Measurements from ENCODE around the gene SYNC.
"Not testable (repeated sequence)": the region's sequence is repeated elsewhere in the genome, so short reads cannot be mapped to it uniquely, and the experiment has no call there.

Gene SYNC

DNA sequence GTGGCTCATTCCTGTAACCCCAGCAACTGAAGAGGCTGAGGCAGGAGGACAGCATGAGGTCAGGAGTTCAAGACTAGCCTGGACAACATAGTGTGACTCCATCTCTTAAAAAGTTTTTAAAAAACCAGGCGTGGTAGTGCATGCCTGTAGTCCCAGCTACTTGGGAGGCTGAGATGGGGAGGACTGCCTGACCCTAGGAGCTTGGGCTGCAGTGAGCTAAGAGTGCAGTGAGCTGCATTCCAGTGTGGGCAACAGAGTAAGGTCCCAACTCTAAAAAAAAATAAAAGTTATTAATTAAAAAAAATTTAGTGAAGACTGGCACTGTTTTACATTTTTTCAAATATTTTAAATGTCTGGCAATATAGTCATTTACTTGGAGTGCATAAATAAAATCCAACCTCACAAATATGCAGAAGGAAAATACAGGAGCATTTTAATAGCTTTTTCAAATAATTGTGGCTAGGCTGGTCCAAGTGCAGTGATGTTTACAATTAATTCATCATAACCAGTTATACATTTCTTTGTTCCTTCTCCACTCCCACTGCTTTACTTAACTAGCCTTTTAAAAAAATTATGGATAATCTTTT, 63.0 kb downstream of the SYNC start:
- DNase-seq (ENCODE audit: extremely low spot score), result no peak
- TF ChIP-seq SP1 (IDR thresholded peaks at IDR 0.05) (no peak), LEF1 (IDR thresholded peaks at IDR 0.05; ENCODE audit: borderline replicate concordance) (no peak)
- ChIA-PET CTCF (interaction anchor here (0.9 kb wide), 1 partner anchor 119 kb away, joined by 4 read pairs; no protein-coding TSS in a partner anchor), POLR2A (no interaction called here)

DNA sequence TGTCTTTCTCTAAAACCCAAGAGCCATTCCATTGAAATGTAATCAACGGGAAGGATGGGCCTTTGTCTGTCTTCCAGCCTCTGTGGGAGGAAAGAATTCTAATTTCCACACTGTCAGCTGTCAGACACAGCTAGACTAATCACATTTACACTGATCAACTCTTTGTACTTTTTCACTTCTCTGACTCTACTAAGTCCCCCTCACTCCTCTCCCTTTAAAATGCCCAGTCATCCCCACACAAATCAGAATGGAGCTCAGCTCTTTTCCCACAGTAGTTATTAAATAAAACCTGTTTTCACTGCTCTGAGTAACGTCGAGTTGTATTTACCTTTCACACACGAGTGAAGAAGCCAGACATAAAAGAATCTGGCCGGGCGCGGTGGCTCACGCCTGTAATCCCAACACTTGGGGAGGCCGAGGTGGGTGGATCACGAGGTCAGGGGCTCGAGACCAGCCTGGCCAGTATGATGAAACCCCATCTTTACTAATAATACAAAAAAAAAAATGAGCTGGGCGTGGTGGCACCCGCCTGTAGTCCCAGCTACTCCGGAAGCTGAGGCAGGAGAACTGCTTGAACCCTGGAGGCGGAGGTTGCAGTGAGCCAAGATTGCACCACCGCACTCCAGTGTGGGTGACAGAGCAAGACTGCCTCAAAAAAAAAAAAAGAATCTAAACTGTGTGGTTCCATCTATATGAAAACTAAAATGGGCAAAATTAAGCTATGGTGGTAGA, 65.5 kb downstream of the SYNC start:
- POLR2A ChIA-PET, result interaction anchor here (1.4 to 1.8 kb wide), 2 partner anchors 14 to 25 kb away, joined by 3 to 6 read pairs; partner anchors contain the start of gene RBBP4
- TF ChIP-seq TARDBP (IDR thresholded peaks at IDR 0.05) (no peak), FOXA1 (IDR thresholded peaks at IDR 0.05) (no peak), ARNT (IDR thresholded peaks at IDR 0.05) (no peak), FOXM1 (IDR thresholded peaks at IDR 0.05; ENCODE audit: borderline replicate concordance) (no peak), CTBP1 (IDR thresholded peaks at IDR 0.05; ENCODE audit: borderline replicate concordance) (no peak), SUZ12 (IDR thresholded peaks at IDR 0.05) (no peak), BHLHE40 (IDR thresholded peaks at IDR 0.05; ENCODE audit: borderline replicate concordance) (no peak), FOXK2 (IDR thresholded peaks at IDR 0.05) (no peak), NFRKB (IDR thresholded peaks at IDR 0.05) (no peak), ELF4 (IDR thresholded peaks at IDR 0.05) (no peak), L3MBTL2 (conservative IDR thresholded peaks at IDR 0.05) (no peak), SP1 (IDR thresholded peaks at IDR 0.05) (no peak), LEF1 (IDR thresholded peaks at IDR 0.05; ENCODE audit: borderline replicate concordance) (no peak), HDGF (IDR thresholded peaks at IDR 0.05; ENCODE audit: borderline replicate concordance) (no peak)
- TF ChIP-seq, protein P1, sequence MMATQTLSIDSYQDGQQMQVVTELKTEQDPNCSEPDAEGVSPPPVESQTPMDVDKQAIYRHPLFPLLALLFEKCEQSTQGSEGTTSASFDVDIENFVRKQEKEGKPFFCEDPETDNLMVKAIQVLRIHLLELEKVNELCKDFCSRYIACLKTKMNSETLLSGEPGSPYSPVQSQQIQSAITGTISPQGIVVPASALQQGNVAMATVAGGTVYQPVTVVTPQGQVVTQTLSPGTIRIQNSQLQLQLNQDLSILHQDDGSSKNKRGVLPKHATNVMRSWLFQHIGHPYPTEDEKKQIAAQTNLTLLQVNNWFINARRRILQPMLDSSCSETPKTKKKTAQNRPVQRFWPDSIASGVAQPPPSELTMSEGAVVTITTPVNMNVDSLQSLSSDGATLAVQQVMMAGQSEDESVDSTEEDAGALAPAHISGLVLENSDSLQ (IDR thresholded peaks at IDR 0.05), result no peak
- CTCF ChIA-PET, result interaction anchor here (1.0 kb wide), 1 partner anchor 188 kb away, joined by 6 read pairs; no protein-coding TSS in a partner anchor
- DNase-seq (ENCODE audit: extremely low spot score), result no peak

DNA sequence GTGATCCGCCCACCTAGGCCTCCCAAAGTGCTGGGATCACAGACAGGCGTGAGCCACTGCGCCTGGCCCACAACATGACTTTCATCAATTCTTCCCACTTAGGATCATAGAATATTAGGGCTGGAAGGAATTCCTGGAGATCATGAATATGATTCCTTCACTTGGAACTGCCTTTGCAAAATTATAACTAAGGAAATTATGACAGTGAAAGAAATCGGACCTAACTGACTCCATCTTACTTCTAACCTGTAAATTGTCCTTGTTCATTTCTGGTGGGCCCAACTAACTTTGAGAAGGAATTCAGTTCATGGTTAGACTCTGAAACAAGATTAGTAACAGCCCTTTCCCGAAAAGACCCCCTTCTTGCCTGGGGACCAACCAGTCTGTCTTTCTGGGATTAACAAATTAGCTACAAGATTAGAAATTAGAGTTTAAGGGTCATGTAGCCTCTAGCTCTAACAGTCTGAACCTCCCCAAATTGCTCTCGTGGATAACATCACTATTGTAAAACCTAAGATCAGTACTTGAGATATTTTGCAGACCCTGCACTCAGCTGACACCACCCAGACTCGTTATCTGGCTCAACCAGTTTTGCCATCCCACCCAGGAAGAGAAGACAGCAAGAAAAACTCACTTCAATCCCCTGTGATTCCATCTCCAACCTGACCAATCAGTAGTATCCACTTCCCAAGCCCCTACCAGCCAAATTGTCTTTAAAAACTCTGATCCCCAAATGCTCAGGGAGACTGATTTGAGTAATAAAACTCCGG, 66.9 kb downstream of the SYNC start:
- DNase-seq (ENCODE audit: extremely low spot score), result no peak
- ChIA-PET CTCF (no interaction called here), POLR2A (interaction anchor here (1.6 kb wide), 1 partner anchor 23 kb away, joined by 4 read pairs; no protein-coding TSS in a partner anchor)
- no peak for TF ChIP-seq FOXA1 (IDR thresholded peaks at IDR 0.05)
- TF ChIP-seq L3MBTL2 (conservative IDR thresholded peaks at IDR 0.05), result no peak
- no peak for TF ChIP-seq SP1 (IDR thresholded peaks at IDR 0.05)
- TF ChIP-seq FOXK2 (IDR thresholded peaks at IDR 0.05), result no peak
- TF ChIP-seq LEF1 (IDR thresholded peaks at IDR 0.05; ENCODE audit: borderline replicate concordance), result no peak
- no peak for TF ChIP-seq HDGF (IDR thresholded peaks at IDR 0.05; ENCODE audit: borderline replicate concordance)
- no peak for TF ChIP-seq ELF4 (IDR thresholded peaks at IDR 0.05)
- no peak for TF ChIP-seq BHLHE40 (IDR thresholded peaks at IDR 0.05; ENCODE audit: borderline replicate concordance)
- TF ChIP-seq ARNT (IDR thresholded peaks at IDR 0.05), result no peak
- no peak for TF ChIP-seq CTBP1 (IDR thresholded peaks at IDR 0.05; ENCODE audit: borderline replicate concordance)

DNA sequence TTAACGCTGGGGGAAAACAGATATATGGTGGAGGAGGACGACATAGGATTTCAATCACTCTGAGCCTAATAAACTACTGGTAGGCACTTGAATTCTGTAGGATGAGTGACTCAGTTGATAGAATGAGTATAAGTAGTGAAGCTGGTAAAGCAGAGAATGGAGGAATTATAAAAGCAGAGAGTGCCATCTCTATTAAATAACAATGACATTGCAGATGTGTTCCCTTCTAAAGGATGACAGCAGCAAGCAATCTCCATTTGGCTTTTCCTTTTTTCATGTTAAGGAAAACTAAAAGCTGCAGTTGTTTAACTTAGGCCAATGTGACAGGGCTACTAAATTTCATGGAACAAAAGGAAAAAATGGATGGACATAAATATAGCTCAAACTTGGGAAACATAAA, 69.7 kb downstream of the SYNC start:
- no peak for TF ChIP-seq L3MBTL2 (conservative IDR thresholded peaks at IDR 0.05)
- no peak for TF ChIP-seq CTBP1 (IDR thresholded peaks at IDR 0.05; ENCODE audit: borderline replicate concordance)
- TF ChIP-seq ZNF384 (IDR thresholded peaks at IDR 0.05), result no peak
- TF ChIP-seq, protein P1 (IDR thresholded peaks at IDR 0.05), result no peak
- no peak for TF ChIP-seq TARDBP (IDR thresholded peaks at IDR 0.05)
- no peak for DNase-seq (ENCODE audit: extremely low spot score)
- ChIA-PET POLR2A (interaction anchor here (1.0 to 1.1 kb wide), 2 partner anchors 18 to 137 kb away, joined by 3 read pairs; partner anchors contain the start of gene RBBP4), CTCF (no interaction called here)

DNA sequence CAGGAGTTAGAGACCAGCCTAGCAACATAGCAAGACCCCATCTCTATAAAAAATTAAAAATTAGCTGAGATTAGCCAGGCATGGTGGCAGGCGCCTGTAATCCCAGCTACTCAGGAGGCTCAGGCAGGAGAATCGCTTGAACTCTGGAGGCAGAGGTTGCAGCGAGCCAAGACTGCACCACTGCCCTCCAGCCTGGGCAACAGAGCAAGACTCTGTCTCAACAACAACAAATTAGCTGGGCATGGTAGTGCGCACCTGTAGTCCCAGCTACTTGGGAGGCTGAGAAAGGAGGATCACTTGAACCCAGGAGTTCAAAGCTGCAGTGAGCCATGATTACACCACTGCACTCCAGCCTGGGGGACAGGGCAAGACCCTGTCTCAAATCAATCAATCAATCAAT, 72.4 kb downstream of the SYNC start:
- CTCF ChIA-PET; POLR2A ChIA-PET; DNase-seq (ENCODE audit: extremely low spot score): not testable (repeated sequence)

Measured in HEK293T (cell line).